PC-9 (cell line): ENCODE measurements around the gene LRRC63. TPM values are rescaled to one million over a fixed set of nuclear protein-coding genes. Genes with fewer than 3 reads are reported as not detected.

Experiments
- BruUV-seq: library from RNA; stranded (reverse); fragments of 400-500 nt; replicated peaks from 2 replicates; lab custom pipeline; 2021; lab: Mats Ljungman, UMichigan
- CTCF ChIA-PET: fragments of 300-600 bp; sonication (Branson Sonifier 250); formaldehyde crosslinking; loops from one replicate; lab custom pipeline; 2022; ENCODE audit warnings: antibody characterized with exemption; lab: Charles Lee
- POLR2A ChIA-PET: fragments of 300-600 bp; sonication (Branson Sonifier 250); formaldehyde crosslinking; loops from one replicate; lab custom pipeline; 2022; ENCODE audit warnings: antibody characterized with exemption; ENCODE audit not compliant: unreplicated experiment; lab: Charles Lee
- DNase-seq, 2 experiments: peaks; one replicate each; pipeline versions ENCODE4 v3.0.0 to v3.0.0-alpha.2; 2015 to 2022; ENCODE audit warnings: mixed read lengths in 1 of 2
- H2AFZ ChIP-seq: fragments of 200-600 bp; sonication (generic); 2 replicates; pipeline ENCODE4 v1.8.1; 2017; ENCODE audit warnings: antibody characterized with exemption
- H3F3A ChIP-seq: fragments of 200-600 bp; sonication (generic); 2 replicates; pipeline ENCODE4 v1.8.1; 2017; ENCODE audit warnings: antibody characterized with exemption, mild to moderate bottlenecking, low read depth; ENCODE audit not compliant: insufficient read depth
- H3K27ac ChIP-seq: fragments of 200-600 bp; sonication (generic); 2 replicates; pipeline ENCODE4 v1.6.1; 2016; ENCODE audit warnings: mixed run types
- H3K27me3 ChIP-seq: fragments of 200-600 bp; sonication (generic); 2 replicates; pipeline ENCODE4 v1.6.1; 2016; ENCODE audit warnings: low read depth, mixed run types; ENCODE audit not compliant: insufficient read depth
- H3K36me3 ChIP-seq: fragments of 200-600 bp; sonication (generic); 2 replicates; pipeline ENCODE4 v1.6.1; 2016; ENCODE audit warnings: low read depth, mixed run types
- H3K4me1 ChIP-seq: fragments of 200-600 bp; sonication (generic); replicated peaks from 2 replicates; pipeline ENCODE4 v1.6.1; 2016; ENCODE audit warnings: mixed run types; ENCODE audit not compliant: insufficient read depth
- H3K4me2 ChIP-seq: fragments of 200-600 bp; sonication (generic); 2 replicates; pipeline ENCODE4 v1.6.1; 2017; ENCODE audit warnings: mixed run types
- H3K4me3 ChIP-seq: fragments of 200-600 bp; sonication (generic); 2 replicates; pipeline ENCODE4 v1.6.1; 2016; ENCODE audit warnings: mixed run types
- H3K79me2 ChIP-seq: fragments of 200-600 bp; sonication (generic); 2 replicates; pipeline ENCODE4 v1.6.1; 2017; ENCODE audit warnings: low read depth, mixed run types
- H3K9me2 ChIP-seq: fragments of 200-600 bp; sonication (generic); 2 replicates; pipeline ENCODE4 v1.8.1; 2017; ENCODE audit warnings: mild to moderate bottlenecking; ENCODE audit not compliant: insufficient read depth
- H3K9me3 ChIP-seq: fragments of 200-600 bp; sonication (generic); 2 replicates; pipeline ENCODE4 v1.8.1; 2016; ENCODE audit warnings: low read depth; ENCODE audit not compliant: insufficient read depth
- H4K20me1 ChIP-seq: fragments of 200-600 bp; sonication (generic); 2 replicates; pipeline ENCODE4 v1.8.1; 2017; ENCODE audit not compliant: insufficient read depth
- EZH2 ChIP-seq: fragments of 200-600 bp; sonication (generic); IDR thresholded peaks from 2 replicates; pipeline ENCODE4 v1.8.0; 2017; ENCODE audit warnings: antibody characterized with exemption, low read depth
- intact Hi-C: fragments of 100-400 bp; cut with micrococcal nuclease; formaldehyde crosslinking; loops from one replicate; pipeline ENCODE4 v1.10.0; 2022; ENCODE audit not compliant: unreplicated experiment
- total RNA-seq: library from RNA; stranded (reverse); gene quantifications from 2 replicates; pipeline ENCODE4 v1.2.3, GENCODE V29; 2021
- TF ChIP-seq, protein P1 (sequence below): fragments of 200-600 bp; sonication (generic); conservative IDR thresholded peaks from 2 replicates; pipeline ENCODE4 v1.6.1; 2017; ENCODE audit warnings: mixed run types, antibody characterized with exemption, mild to moderate bottlenecking, moderate library complexity

The LRRC63 gene
- total RNA-seq, 1 experiment from 2014 or later = not detected

DNA sequence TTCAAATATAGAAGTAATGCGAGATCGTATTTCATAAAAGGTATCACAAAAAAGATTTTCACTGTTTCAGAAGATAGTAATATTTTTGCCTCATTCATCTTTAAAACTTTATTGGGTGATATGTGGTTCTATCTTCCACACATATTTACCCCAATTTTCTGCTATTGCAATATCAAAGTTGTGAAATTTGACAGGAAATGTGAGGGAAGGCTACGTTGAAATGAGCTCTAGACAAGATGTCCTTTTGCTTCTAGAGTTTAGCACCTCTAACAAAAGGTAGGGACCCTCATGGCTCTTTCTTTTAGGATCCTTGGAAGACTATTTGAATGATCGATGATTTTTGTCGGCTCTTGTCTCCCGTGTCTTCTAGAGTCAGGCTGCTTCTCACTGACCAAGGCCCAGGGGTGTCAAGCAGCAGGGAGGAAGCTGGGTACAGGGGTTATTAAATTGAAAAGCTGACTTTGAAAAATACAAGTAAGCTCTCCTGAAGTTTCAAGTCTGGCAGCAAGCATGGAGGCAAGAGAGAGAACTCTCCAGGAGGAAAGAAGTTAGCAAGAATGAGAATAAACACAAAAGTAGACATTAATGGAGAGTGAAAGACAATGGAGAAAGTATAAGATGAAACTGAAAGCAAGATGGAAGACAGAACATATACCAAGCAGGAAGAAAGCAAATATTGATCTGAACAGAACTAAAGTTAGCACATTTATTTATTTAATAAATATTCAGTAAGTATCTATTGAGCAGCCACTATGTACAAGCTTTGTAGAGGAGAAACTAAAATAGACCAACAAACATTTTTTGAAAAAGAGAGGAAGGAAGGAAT, 101.9 kb downstream of the LRRC63 start:
- Histone ChIP-seq H3K9me2 (no peaks in the 10 kb centered on the region), H3K27me3 (no peaks in the 10 kb centered on the region; the same call in 1 of the 2 replicates), H3F3A (no peaks in the 10 kb centered on the region), H4K20me1 (no peaks in the 10 kb centered on the region), H3K27ac (no peak overlapping the region), H3K79me2 (no peaks in the 10 kb centered on the region), H3K4me3 (no peak overlapping the region), H3K4me1 (no peaks in the 10 kb centered on the region), H3K36me3 (no peaks in the 10 kb centered on the region), H3K9me3 (no peaks in the 10 kb centered on the region), H2AFZ (no peak overlapping the region), H3K4me2 (no peak overlapping the region)
- CTCF ChIA-PET = no interaction called here
- POLR2A ChIA-PET = interaction anchor here (0.6 kb wide), 1 partner anchor 702 kb away, joined by 3 read pairs; no protein-coding TSS in a partner anchor
- BruUV-seq = no TSS peak
- no peak for DNase-seq
- intact Hi-C loops = no loop called here
- no peak for TF ChIP-seq EZH2
- TF ChIP-seq, protein P1, sequence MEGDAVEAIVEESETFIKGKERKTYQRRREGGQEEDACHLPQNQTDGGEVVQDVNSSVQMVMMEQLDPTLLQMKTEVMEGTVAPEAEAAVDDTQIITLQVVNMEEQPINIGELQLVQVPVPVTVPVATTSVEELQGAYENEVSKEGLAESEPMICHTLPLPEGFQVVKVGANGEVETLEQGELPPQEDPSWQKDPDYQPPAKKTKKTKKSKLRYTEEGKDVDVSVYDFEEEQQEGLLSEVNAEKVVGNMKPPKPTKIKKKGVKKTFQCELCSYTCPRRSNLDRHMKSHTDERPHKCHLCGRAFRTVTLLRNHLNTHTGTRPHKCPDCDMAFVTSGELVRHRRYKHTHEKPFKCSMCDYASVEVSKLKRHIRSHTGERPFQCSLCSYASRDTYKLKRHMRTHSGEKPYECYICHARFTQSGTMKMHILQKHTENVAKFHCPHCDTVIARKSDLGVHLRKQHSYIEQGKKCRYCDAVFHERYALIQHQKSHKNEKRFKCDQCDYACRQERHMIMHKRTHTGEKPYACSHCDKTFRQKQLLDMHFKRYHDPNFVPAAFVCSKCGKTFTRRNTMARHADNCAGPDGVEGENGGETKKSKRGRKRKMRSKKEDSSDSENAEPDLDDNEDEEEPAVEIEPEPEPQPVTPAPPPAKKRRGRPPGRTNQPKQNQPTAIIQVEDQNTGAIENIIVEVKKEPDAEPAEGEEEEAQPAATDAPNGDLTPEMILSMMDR = no peak

DNA sequence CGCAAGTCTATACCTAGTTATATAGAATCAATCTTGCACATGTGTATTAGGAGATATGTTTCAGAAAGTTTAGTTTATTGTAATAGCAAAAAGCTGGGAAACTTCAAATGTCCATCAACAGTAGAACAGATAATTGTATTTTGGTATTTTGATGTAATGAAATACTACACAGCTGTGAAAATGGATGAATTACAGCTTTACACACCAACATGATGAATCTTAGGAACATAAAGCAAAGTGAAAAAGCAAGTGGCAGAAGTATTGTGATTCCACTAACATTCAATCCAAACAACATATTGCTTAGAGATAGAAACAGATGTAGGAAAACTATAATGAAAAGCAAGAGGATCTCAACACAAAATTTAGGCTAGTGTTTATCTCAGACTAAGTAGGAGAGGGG, 102.9 kb downstream of the LRRC63 start:
- intact Hi-C loops = no loop called here
- no TSS peak for BruUV-seq
- CTCF ChIA-PET = no interaction called here

DNA sequence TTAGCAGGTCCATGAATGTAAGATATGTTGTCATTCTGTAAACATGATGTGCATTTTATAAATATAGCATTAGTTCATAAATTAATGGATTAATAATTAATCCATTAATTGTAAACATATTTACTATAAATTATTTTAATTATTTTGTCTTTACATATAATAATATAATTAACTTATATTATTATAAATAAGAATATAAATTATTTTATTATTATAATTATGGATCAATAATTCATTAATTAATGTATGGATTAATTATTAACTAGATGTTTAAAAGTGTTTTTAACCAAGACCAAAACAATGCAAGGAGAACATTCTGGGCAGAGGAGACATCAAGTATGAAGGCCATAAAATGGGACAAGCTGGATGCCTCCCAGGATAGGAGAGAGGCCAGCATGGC, 103.3 kb downstream of the LRRC63 start:
- ChIA-PET CTCF (no interaction called here), POLR2A (no interaction called here)
- BruUV-seq = no TSS peak
- H3K36me3 ChIP-seq = no peaks in the 10 kb centered on the region
- no peak for TF ChIP-seq EZH2
- TF ChIP-seq, protein P1 = no peak
- no peak overlapping the region for H3K27ac ChIP-seq
- no peak overlapping the region for H3K4me3 ChIP-seq
- no peaks in the 10 kb centered on the region for H3K4me1 ChIP-seq
- intact Hi-C loops = no loop called here
- H3K27me3 ChIP-seq = no peaks in the 10 kb centered on the region; the same call in 1 of the 2 replicates
- no peaks in the 10 kb centered on the region for H3K9me3 ChIP-seq
- no peak overlapping the region for H3K4me2 ChIP-seq
- no peak overlapping the region for H2AFZ ChIP-seq
- DNase-seq = no peak
- H3K79me2 ChIP-seq = no peaks in the 10 kb centered on the region
- no peaks in the 10 kb centered on the region for H4K20me1 ChIP-seq
- H3K9me2 ChIP-seq = no peaks in the 10 kb centered on the region
- H3F3A ChIP-seq = no peaks in the 10 kb centered on the region

More for the DNA sequence above, 102.9 kb downstream of the LRRC63 start:
- Histone ChIP-seq H2AFZ (no peak overlapping the region), H3K79me2 (no peaks in the 10 kb centered on the region), H3K36me3 (no peaks in the 10 kb centered on the region), H3K4me2 (no peak overlapping the region), H3K9me2 (no peaks in the 10 kb centered on the region), H3K9me3 (no peaks in the 10 kb centered on the region), H3K4me3 (no peak overlapping the region), H3K4me1 (no peaks in the 10 kb centered on the region), H3K27me3 (no peaks in the 10 kb centered on the region; the same call in 1 of the 2 replicates), H3K27ac (no peak overlapping the region), H4K20me1 (no peaks in the 10 kb centered on the region), H3F3A (no peaks in the 10 kb centered on the region)
- no peak for DNase-seq
- no peak for TF ChIP-seq EZH2
- TF ChIP-seq, protein P1 = no peak
- POLR2A ChIA-PET = no interaction called here
